Fibroblast of the aortic adventitia (primary cell): Measurements from ENCODE around the gene DCHS1. TPM values are rescaled to one million over a fixed set of nuclear protein-coding genes. Genes with fewer than 3 reads are reported as not detected.

Source experiments
- DNase-seq: peaks from one replicate; pipeline ENCODE4 v3.0.0-alpha.2; 2010; ENCODE audit warnings: low read depth
- H3K4me3 ChIP-seq: 2 replicates; pipeline ENCODE4 v1.5.1; 2011; ENCODE audit warnings: low read depth, mild to moderate bottlenecking, control low read depth, low read length, moderate library complexity
- total RNA-seq: library from RNA; depleted of rRNA; stranded (reverse); fragments of >200 nt; gene quantifications from 2 replicates; pipeline ENCODE4 v1.2.3, GENCODE V29; 2012; ENCODE audit warnings: low replicate concordance
- TF ChIP-seq, protein P1 (sequence below): IDR thresholded peaks from 2 replicates; pipeline ENCODE4 v1.5.1; 2011; ENCODE audit warnings: mild to moderate bottlenecking, low read length, control low read depth, inconsistent platforms; ENCODE audit not compliant: insufficient read depth

DCHS1 gene
- total RNA-seq, 1 donor = 19.0 TPM

- no peak overlapping the region for H3K4me3 ChIP-seq
- TF ChIP-seq, protein P1, sequence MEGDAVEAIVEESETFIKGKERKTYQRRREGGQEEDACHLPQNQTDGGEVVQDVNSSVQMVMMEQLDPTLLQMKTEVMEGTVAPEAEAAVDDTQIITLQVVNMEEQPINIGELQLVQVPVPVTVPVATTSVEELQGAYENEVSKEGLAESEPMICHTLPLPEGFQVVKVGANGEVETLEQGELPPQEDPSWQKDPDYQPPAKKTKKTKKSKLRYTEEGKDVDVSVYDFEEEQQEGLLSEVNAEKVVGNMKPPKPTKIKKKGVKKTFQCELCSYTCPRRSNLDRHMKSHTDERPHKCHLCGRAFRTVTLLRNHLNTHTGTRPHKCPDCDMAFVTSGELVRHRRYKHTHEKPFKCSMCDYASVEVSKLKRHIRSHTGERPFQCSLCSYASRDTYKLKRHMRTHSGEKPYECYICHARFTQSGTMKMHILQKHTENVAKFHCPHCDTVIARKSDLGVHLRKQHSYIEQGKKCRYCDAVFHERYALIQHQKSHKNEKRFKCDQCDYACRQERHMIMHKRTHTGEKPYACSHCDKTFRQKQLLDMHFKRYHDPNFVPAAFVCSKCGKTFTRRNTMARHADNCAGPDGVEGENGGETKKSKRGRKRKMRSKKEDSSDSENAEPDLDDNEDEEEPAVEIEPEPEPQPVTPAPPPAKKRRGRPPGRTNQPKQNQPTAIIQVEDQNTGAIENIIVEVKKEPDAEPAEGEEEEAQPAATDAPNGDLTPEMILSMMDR = no peak
- no peak for DNase-seq
These were observed 7.8 kb downstream of the DCHS1 start for GRCh38 chr11:6647836-6648235.

DNA sequence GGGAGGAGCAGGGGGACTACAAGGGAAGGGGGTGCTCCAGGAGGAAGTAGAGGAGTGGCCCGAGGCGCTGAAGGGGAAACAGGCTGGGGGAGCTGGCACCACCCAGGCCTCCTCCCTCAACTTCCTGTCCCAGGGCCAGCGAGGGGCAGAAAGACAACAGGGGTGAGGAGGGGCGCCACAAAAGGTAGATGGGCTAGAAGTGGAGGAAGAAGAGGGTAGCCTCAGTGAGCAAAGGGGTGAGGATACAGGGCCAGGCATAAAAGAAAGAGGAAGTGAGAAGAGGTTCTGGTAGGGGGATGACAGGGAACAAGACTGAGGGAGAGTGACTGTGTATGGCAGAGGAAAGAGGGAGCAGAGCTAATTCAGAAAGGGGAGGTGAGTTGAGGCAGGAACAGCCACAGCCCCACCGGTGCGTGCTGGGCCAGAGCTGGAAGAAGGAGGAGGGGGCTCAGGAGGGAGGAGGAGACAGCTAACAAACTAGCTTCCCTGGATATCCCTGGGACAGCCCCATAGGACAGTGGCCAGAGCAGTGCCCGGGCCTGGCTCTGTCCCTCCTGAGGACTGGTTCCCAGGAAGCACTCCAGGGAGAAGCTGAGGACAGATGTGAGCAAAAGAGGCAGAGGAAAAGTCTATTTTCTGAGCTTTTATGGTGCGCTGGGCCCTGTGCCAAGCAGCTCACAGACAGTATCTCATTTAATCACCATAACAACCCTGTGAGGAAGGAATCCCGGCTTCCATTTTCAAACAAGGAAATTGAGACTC, 8.5 kb downstream of the DCHS1 start:
- peak; percentile 57 for DNase-seq

DNA sequence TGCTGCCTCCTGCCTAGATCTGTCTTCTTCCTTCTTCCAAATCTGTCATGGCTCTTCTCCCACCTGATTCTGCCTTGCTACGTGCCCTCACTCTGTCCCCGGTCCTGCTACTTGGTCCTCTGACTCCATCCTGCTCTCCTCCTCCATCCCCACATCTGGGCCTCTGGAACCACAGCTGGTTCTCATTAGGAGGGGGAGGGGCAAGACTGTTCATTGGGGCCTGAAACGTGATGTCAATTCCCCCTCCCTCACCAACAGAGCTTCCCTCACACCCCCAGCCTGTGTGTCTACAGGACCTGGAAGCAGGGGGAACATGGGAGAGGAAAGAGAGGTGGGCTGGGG, 9.1 kb downstream of the DCHS1 start:
- DNase-seq = peak; percentile 76
- TF ChIP-seq, protein P1 = no peak
- H3K4me3 ChIP-seq = peak overlapping the region; percentile 20

More for the DNA sequence above, 8.5 kb downstream of the DCHS1 start:
- H3K4me3 ChIP-seq = no peak overlapping the region
- TF ChIP-seq, protein P1 = no peak

DNA sequence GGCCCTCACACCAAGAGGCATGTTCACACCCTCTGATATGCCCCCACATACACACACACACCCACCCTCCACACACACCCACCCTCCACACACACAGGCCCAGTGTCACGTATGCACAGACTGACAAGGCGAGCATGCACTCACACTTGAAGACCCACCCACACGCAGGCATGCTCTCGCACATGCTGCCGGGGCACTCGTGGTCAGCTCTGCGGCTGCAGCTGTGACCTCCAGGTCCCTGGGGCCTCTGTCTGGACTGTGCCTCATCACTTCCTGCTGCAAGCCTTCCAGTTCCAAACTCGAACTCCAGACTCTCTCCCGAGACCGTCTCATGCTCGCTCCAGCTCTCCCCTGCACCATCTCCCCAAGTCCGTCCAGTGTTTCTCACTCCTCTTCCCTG, 9.5 kb downstream of the DCHS1 start:
- DNase-seq = peak; percentile 74
- TF ChIP-seq, protein P1 = no peak
- H3K4me3 ChIP-seq = peak overlapping the region; percentile 20

- H3K4me3 ChIP-seq = no peak overlapping the region
- TF ChIP-seq, protein P1 = no peak
- no peak for DNase-seq
These were observed 12.7 kb downstream of the DCHS1 start for GRCh38 chr11:6642957-6643356.

DNA sequence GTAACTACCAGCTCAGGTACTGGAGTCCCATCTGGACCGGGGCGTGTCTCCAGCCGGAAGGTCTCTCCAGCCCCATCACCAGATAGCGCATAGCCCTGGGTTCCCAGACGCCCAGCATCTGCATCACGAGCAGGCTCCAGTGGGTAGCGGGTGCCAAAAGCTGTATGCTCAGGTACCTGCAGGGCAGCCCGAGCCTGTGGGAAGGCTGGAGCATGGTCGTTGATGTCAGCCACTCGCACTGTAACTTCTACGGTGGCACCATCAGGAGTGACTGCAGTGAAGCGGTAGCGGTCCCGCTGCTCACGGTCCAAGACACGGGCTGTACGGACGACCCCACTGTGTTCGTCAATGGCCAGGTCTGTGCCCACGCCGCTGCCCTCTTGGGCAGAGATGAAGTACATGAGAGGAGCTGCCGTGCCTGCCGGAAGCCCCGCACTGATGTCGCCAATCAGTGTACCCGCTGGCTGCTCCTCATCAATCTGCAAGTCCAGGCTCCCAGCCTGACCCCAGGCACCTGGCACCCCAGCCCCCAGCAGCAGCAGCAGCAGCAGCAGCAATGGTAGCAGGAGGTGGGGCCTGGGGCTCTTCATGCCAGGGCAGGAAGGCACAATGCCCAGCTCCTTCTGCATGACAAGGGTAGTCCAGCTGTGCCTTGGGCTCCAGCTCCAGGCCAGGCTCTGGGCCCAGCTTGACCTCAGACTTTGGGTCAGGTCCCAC, 14.5 kb downstream of the DCHS1 start:
- TF ChIP-seq, protein P1 = no peak
- no peak overlapping the region for H3K4me3 ChIP-seq
- no peak for DNase-seq
